GM13977 (cell line): ENCODE data around the gene ELL2.
"Not testable (repeated sequence)": the region's sequence is repeated elsewhere in the genome, so short reads cannot be mapped to it uniquely, and the experiment has no call there.

Experiments
- DNase-seq: peaks from one replicate; pipeline ENCODE4 v3.0.0; 2012; ENCODE audit warnings: low spot score
- CTCF ChIP-seq: IDR thresholded peaks from 2 replicates; pipeline ENCODE4 v1.5.1; 2012; ENCODE audit warnings: mild to moderate bottlenecking, control low read depth; ENCODE audit not compliant: insufficient read depth; ENCODE audit errors: extremely low read depth, missing control alignments
- in situ Hi-C: fragments of 300-500 bp; cut with MboI; formaldehyde crosslinking; loops from one replicate; pipeline ENCODE4 v1.12.0; 2022; ENCODE audit warnings: low sequenced_read_pairs, low pct_unique_long_range_greater_than_20kb, mixed read lengths, inconsistent platforms; ENCODE audit not compliant: unreplicated experiment

Gene ELL2

GRCh38 chr5:95856501-95856981, 105.1 kb downstream of the ELL2 start:
- no peak for DNase-seq
- in situ Hi-C loops = loop anchor here (10.0 to 25.0 kb wide), 3 partner anchors 478 to 748 kb away; partner anchors contain the start of gene PCSK1
- no peak for TF ChIP-seq CTCF

GRCh38 chr5:95853490-95853889, 108.2 kb downstream of the ELL2 start:
- no peak for TF ChIP-seq CTCF
- DNase-seq = no peak

GRCh38 chr5:95852567-95852966, 109.1 kb downstream of the ELL2 start:
- no peak for DNase-seq
- in situ Hi-C loops = loop anchor here (10.0 to 25.0 kb wide), 3 partner anchors 482 to 752 kb away; partner anchors contain the start of gene PCSK1
- TF ChIP-seq CTCF = no peak

More at GRCh38 chr5:95853490-95853889, 108.2 kb downstream of the ELL2 start:
- in situ Hi-C loops = loop anchor here (10.0 to 25.0 kb wide), 3 partner anchors 481 to 751 kb away; partner anchors contain the start of gene PCSK1

GRCh38 chr5:95851141-95851540, 110.5 kb downstream of the ELL2 start:
- in situ Hi-C loops = loop anchor here (10.0 to 25.0 kb wide), 3 partner anchors 484 to 754 kb away; partner anchors contain the start of gene PCSK1
- not testable (repeated sequence) for DNase-seq

- no peak for DNase-seq
- TF ChIP-seq CTCF = no peak
- in situ Hi-C loops = loop anchor here (10.0 to 25.0 kb wide), 3 partner anchors 484 to 754 kb away; partner anchors contain the start of gene PCSK1
Measured at GRCh38 chr5:95850391-95850894, 111.2 kb downstream of the ELL2 start.

- no peak for TF ChIP-seq CTCF
- in situ Hi-C loops = loop anchor here (5.0 to 10.0 kb wide), 2 partner anchors 66 to 184 kb away; no protein-coding TSS in a partner anchor
Measured at GRCh38 chr5:95848701-95849100, 113.0 kb downstream of the ELL2 start.

GRCh38 chr5:95847261-95847592, 114.4 kb downstream of the ELL2 start:
- in situ Hi-C loops = loop anchor here (5.0 to 10.0 kb wide), 2 partner anchors 65 to 182 kb away; no protein-coding TSS in a partner anchor
- TF ChIP-seq CTCF = no peak
- no peak for DNase-seq

More at GRCh38 chr5:95848701-95849100, 113.0 kb downstream of the ELL2 start:
- no peak for DNase-seq
